ENCODE data around the gene SF3B2.

SF3B2 gene

GRCh38 chr11:66056501-66056900, 4.3 kb downstream of the SF3B2 start:
- TF ChIP-seq CTCF (IDR thresholded peaks at IDR 0.05; ENCODE audit: low read depth, low read length) = no peak
- no peak overlapping the region for H3K4me3 ChIP-seq (ENCODE audit: low read depth, low read length)
- DNase-seq = no peak
- H3K36me3 ChIP-seq = peaks cover 85% of the 10 kb centered on the region
- H3K9me3 ChIP-seq (ENCODE audit: severe bottlenecking) = no peaks in the 10 kb centered on the region
- no peaks in the 10 kb centered on the region for H3K27me3 ChIP-seq (ENCODE audit: insufficient read depth, low read depth, severe bottlenecking)
- no peak overlapping the region for H3K27ac ChIP-seq

- no peak overlapping the region for H3K4me3 ChIP-seq (ENCODE audit: low read depth, low read length)
- TF ChIP-seq CTCF (IDR thresholded peaks at IDR 0.05; ENCODE audit: low read depth, low read length) = no peak
- DNase-seq = no peak
- H3K36me3 ChIP-seq = peaks cover 95% of the 10 kb centered on the region
- H3K9me3 ChIP-seq (ENCODE audit: severe bottlenecking) = no peaks in the 10 kb centered on the region
- no peak overlapping the region for H3K27ac ChIP-seq
- H3K27me3 ChIP-seq (ENCODE audit: insufficient read depth, low read depth, severe bottlenecking) = no peaks in the 10 kb centered on the region
These were observed 8.0 kb downstream of the SF3B2 start for GRCh38 chr11:66059966-66060680.

GRCh38 chr11:66061268-66061667, 9.1 kb downstream of the SF3B2 start:
- no peak overlapping the region for H3K4me3 ChIP-seq (ENCODE audit: low read depth, low read length)
- H3K27ac ChIP-seq = no peak overlapping the region
- H3K9me3 ChIP-seq (ENCODE audit: severe bottlenecking) = no peaks in the 10 kb centered on the region
- peaks cover 96% of the 10 kb centered on the region for H3K36me3 ChIP-seq
- no peaks in the 10 kb centered on the region for H3K27me3 ChIP-seq (ENCODE audit: insufficient read depth, low read depth, severe bottlenecking)
- DNase-seq = no peak
- no peak for TF ChIP-seq CTCF (IDR thresholded peaks at IDR 0.05; ENCODE audit: low read depth, low read length)

- no peak for DNase-seq
- H3K9me3 ChIP-seq (ENCODE audit: severe bottlenecking) = no peaks in the 10 kb centered on the region
- no peaks in the 10 kb centered on the region for H3K27me3 ChIP-seq (ENCODE audit: insufficient read depth, low read depth, severe bottlenecking)
- no peak overlapping the region for H3K4me3 ChIP-seq (ENCODE audit: low read depth, low read length)
- H3K27ac ChIP-seq = no peak overlapping the region
- peaks cover 97% of the 10 kb centered on the region for H3K36me3 ChIP-seq
- TF ChIP-seq CTCF (IDR thresholded peaks at IDR 0.05; ENCODE audit: low read depth, low read length) = no peak
These were observed 10.2 kb downstream of the SF3B2 start for GRCh38 chr11:66062408-66062807.

GRCh38 chr11:66063900-66064299, 11.7 kb downstream of the SF3B2 start:
- no peak overlapping the region for H3K27ac ChIP-seq
- H3K4me3 ChIP-seq (ENCODE audit: low read depth, low read length) = no peak overlapping the region
- TF ChIP-seq CTCF (IDR thresholded peaks at IDR 0.05; ENCODE audit: low read depth, low read length) = no peak
- peaks cover 98% of the 10 kb centered on the region for H3K36me3 ChIP-seq
- no peaks in the 10 kb centered on the region for H3K27me3 ChIP-seq (ENCODE audit: insufficient read depth, low read depth, severe bottlenecking)
- no peaks in the 10 kb centered on the region for H3K9me3 ChIP-seq (ENCODE audit: severe bottlenecking)
- no peak for DNase-seq

GRCh38 chr11:66064571-66064970, 12.4 kb downstream of the SF3B2 start:
- TF ChIP-seq CTCF (IDR thresholded peaks at IDR 0.05; ENCODE audit: low read depth, low read length) = no peak
- DNase-seq = no peak
- Histone ChIP-seq H3K9me3 (ENCODE audit: severe bottlenecking) (no peaks in the 10 kb centered on the region), H3K27ac (no peak overlapping the region), H3K27me3 (ENCODE audit: insufficient read depth, low read depth, severe bottlenecking) (no peaks in the 10 kb centered on the region), H3K4me3 (ENCODE audit: low read depth, low read length) (no peak overlapping the region), H3K36me3 (peaks cover 98% of the 10 kb centered on the region)

All from WERI-Rb-1 (cell line).